ENCODE measurements around the gene MAGEB5.
"Not testable (repeated sequence)": the region's sequence is repeated elsewhere in the genome, so short reads cannot be mapped to it uniquely, and the experiment has no call there.

The MAGEB5 gene, protein sequence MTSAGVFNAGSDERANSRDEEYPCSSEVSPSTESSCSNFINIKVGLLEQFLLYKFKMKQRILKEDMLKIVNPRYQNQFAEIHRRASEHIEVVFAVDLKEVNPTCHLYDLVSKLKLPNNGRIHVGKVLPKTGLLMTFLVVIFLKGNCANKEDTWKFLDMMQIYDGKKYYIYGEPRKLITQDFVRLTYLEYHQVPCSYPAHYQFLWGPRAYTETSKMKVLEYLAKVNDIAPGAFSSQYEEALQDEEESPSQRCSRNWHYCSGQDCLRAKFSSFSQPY

DNA sequence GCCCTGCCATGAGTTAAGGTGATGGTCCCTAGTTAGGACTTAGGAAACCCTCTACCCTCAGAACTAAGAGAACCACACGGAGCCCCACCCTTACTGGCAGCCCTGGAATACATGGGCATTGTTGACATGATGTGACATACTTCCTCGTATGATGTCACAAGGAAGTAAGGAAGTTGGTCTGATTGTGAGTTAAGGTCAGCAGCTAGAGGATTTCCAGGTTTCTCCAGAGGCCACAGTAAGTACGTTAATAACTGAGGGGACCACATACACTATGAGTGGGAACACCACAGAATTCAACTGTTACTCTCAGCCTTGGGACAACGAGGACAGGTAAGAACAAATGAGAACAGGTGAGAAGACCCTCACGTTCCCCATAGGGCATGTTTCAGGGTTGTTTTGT, at the start of gene MAGEB5:
Gene MAGEB5 (plus strand): TSS at position 301 of the 400 bp plus-strand sequence. CDS start 1,133 bp downstream, outside the sequence.
- DNase-seq (ENCODE audit: low read depth): no peak

DNA sequence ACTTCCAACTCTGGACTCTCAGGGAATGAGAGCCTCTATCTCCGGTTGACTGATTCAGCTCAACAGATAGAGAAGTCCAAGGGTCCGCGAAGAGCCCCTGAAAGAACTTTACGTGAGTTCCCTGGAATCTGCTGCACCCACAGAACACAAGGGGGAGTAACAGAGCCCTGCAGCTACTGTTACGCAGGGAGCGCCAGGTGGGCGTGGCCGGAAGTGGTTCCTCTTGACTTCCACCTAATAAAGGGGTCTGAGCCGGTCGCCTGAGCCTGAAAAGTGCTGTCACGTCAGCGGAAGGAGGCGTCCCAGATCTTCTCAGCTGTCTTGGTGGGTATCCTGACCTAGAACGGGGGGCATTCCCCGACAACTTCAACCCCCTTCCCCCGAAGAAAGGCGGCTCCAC, 23.8 kb upstream of the MAGEB5 start, which contains the start of gene MAGEB6:
Gene MAGEB6 (plus strand): TSS at position 237 of the 400 bp plus-strand sequence. CDS start 1,407 bp downstream, outside the sequence.
- DNase-seq (ENCODE audit: low read depth): no peak

DNA sequence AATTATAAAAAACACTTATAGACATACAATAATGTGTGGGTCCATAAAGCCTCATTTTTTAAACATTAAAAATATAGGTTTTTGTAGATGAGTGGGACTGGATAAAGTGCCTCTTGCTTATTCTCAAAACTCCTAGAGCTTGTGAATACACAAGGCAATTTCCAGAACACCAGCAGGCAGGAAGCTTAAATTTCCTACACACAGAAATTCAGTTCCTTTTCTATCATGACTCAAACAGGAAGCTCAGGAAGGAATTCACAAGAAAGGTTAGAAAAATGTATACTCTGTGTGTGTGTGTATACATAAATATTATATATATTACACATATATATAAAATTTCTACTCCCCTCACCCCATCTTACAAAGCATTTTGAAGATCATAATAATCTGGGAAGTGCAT, 12.4 kb upstream of the MAGEB5 start:
- no peak for DNase-seq (ENCODE audit: low read depth)

DNA sequence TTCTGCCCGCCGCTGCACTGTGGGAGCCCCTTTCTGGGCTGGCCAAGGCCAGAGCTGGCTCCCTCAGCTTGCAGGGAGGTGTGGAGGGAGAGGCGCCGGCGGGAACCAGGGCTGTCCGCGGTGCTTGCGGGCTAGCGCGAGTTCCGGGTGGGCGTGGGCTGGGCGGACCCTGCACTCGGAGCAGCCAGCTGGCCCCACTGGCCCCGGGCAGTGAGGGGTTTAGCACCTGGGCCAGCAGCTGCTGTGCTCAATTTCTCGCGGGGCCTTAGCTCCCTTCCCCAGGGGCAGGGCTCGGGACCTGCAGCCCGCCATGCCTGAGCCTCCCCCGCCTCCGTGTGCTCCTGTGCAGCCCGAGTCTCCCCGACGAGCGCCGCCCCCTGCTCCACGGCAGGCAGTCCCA, 11.3 kb upstream of the MAGEB5 start:
- DNase-seq (ENCODE audit: low read depth): not testable (repeated sequence)

DNA sequence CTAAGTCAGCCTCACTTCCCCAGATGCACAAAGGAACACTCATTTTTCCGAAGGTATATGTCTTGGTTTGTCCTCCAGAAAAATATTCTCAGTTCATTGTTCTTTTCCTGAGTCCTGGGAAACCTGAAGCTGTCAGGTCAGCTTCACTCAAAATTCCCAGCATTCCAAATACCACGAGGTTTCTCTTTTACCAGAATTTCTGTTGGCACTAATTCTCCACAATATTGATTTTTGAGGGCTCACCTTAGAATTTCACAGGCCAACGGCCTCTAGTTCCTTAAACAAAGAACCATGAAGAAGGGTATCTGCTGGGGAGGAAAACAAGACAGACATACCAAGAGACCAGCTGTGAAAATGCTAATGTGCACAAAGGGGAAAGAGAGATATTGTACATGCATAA, 8.0 kb upstream of the MAGEB5 start:
- DNase-seq (ENCODE audit: low read depth): no peak

DNA sequence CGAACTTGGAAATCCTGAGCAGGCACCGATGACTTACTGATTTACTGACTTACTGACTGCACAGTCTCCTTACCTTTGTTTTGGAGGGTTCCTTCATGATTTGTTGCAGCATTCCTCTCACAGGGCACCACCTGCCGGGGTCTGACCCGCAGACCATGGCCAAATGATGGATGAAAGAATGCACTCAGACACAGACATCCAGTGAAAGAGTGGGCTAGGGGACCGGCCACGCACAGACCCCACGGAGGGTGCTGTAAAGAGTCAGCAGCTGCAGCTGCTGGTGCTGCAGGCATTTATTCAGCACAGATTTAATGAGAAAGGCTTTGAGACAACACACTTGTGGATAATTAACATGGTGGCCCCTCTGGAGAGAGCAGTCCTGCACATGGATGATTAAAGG, 3.4 kb downstream of the MAGEB5 start:
- no peak for DNase-seq (ENCODE audit: low read depth)

DNA sequence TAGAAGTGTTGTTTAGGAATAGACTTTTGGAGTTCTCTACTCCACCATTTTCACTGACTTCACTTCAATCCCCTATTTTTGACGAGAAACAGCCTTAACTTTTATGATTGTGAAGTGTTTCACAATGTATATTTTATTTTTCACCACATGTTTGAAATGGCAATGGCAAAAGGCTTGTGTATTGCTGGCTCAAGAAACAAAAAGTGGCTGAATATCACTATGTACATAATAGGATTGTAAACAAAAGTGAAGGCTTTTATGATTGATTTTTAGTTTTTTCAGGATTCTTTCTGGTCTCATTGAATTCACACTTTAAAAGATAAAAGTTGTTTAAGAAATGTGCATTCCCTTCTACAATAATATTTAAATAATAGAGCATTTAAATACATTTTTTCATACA, 18.2 kb downstream of the MAGEB5 start:
- no peak for DNase-seq (ENCODE audit: low read depth)

DNA sequence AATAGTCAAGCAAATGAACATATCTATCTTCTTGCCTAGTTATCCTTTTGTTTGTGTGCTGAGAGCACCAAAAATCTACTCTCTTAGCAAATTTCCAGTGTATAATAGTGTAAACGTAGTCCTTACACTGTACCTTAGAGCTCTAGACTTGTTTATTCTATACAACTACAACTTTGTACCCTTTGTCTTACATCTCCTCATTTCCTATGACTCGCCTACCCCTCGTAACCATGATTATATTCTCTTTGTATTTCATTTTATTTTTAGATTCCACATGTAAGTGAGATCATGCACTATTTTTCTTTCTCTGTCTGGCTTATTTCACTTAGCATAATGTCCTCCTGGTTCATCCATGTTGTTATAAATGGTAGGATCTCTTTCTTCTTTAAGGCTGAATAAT, 37.6 kb downstream of the MAGEB5 start:
- no peak for DNase-seq (ENCODE audit: low read depth)

DNA sequence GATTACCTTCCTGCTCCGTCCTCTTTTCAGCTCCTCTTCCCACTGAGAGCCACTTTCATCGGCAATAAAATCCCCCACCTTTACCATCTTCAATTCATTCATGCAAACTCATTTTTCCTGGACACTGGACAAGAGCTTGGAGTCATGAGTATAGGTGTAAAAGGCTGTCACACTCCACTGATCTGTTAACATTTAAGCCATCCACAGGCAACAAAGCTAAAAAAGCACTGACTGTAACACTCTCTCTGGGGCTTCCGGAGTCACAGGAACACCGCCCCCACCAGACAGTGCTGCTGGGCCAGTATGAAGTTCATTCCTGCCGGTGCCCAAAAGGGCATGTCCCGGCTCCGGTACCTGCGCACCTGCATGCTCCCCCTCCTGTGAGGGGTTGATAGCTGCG, 38.5 kb downstream of the MAGEB5 start:
- no peak for DNase-seq (ENCODE audit: low read depth)

DNA sequence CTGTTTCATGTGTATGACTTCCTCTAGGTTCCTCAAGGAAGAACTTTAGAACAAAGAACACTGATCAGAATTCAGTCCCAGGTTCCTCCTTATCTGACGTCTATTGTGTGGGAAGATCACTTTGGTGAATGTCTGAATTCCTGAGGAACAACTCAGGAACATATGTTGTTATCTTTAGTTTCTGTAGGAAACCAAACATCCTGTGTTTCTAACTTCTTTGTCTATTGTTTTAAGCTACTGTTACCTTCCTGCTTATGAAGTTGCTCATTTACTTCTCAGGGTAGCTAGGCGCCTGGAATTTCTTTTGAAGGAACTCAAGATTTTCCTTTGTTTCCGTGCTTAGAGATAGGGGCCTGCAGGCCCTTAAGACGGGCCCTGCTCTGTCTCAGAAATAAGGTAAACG, 46.2 kb downstream of the MAGEB5 start:
- no peak for DNase-seq (ENCODE audit: low read depth)

All from EH (cell line).